ENCODE measurements around the gene NRAP.

The NRAP gene

GRCh38 chr10:113663908-113664307, at the start of gene NRAP:
TSS of gene NRAP (minus strand) at chr10:113664041. CDS start at chr10:113663882, 159 bp downstream.
- no peak for DNase-seq (ENCODE audit: low spot score)

GRCh38 chr10:113713640-113713982, 49.8 kb upstream of the NRAP start:
- DNase-seq (ENCODE audit: low spot score): no peak

GRCh38 chr10:113712755-113713639, 49.2 kb upstream of the NRAP start:
- no peak for DNase-seq (ENCODE audit: low spot score)

- no peak for DNase-seq (ENCODE audit: low spot score)
These were observed 48.2 kb upstream of the NRAP start for GRCh38 chr10:113712024-113712423.

- no peak for DNase-seq (ENCODE audit: low spot score)
These were observed 47.3 kb upstream of the NRAP start for GRCh38 chr10:113711142-113711541.

DNA sequence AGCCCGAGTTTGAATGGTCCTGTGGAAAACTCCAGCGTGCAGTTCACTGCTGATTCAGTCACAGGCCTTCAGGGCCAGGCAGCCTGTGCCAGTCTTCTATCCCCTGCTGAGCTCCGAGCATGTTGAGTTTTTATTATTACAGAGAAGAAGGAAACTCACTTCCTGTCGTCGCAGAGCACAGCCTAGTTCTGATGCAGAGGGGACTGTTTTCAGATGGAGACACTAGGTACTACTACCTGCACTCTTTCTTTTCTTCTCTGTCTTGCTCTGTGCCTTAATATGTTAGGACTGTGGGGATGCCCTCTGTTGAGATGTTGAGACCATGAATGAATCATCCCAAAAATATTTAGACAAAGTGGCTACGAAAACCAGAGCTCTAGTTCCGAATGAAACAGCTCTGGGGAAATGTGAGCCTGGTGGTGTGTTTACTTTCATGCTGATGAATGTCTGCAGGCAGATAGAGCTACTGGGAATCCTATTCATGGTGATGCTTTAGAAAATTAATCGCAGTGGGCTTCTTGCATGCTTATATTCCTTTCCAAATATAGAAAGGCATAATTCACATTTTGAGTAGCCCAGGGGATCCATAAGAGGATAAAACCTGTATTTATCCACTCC, 45.5 kb upstream of the NRAP start:
- DNase-seq (ENCODE audit: low spot score): no peak

GRCh38 chr10:113708640-113709039, 44.8 kb upstream of the NRAP start:
- no peak for DNase-seq (ENCODE audit: low spot score)

DNA sequence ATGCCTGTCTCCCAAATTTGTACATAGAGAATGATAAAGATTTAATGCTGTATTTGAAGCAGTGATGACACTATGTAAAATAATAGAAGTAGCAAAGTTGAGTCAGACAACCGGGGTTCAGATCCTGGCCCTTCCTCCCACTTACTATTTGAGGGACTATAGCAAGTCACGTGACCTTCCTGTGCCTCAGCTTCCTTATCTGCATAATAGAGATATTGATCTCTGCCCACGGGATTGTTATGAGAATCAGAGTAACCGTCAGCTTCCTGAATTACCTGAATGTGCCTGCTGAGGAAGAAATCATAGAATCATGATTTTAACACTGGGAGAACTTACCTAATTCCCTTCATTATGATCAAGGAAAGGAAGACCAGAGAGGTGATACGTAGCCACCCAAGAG, 42.8 kb upstream of the NRAP start:
- no peak for DNase-seq (ENCODE audit: low spot score)

DNA sequence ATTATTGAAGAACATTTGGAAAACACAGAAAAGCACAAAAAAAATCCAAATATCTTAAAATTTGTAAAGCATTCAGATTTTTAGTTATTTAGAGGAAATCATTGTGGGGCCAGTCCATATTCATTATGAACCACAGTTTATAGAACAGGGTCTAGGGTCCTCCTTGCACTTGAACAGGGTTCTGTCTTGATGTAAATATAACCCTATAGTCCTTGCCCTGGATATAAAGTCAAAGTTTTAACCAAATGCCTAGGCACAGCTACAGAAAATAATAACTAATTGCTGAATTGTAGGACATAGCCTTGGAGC, 41.5 kb upstream of the NRAP start:
- no peak for DNase-seq (ENCODE audit: low spot score)

DNA sequence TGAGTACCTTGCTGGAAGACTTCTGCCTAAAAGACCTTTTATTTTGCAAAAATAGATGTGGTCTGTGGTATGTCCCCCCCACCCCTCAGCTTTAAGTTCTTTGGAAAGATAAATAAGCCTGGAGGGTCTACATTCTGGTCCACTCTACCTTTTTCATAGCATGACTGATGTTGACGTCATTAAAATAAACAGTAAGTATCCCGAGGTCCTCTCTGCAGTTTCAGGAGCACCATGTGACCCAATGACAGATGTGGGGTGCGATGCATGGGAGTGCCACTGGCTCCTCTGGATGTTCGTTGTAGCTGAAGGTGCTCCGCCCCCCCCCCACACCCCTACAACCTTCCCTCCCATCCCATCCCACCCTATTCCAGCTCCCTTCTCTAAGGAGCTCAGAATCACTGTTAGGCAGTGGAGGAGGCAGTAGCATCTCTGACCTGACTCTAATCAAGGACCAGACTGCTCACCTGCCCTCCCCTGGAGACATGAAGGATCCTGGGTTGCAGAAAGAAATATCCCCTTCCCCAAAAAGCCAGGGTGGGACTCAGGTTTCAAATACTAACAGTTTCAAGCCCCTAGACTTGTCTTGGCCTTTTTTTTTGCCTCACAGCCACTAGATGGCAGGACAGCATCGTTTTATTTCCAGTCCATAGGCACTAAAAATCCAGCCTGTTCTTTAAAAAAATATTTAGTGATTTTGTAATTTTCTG, 40.9 kb upstream of the NRAP start:
- DNase-seq (ENCODE audit: low spot score): peak; percentile 42

- no peak for DNase-seq (ENCODE audit: low spot score)
These were observed 33.8 kb upstream of the NRAP start for GRCh38 chr10:113697595-113697994.

- no peak for DNase-seq (ENCODE audit: low spot score)
These were observed 31.9 kb upstream of the NRAP start for GRCh38 chr10:113695691-113696090.

DNA sequence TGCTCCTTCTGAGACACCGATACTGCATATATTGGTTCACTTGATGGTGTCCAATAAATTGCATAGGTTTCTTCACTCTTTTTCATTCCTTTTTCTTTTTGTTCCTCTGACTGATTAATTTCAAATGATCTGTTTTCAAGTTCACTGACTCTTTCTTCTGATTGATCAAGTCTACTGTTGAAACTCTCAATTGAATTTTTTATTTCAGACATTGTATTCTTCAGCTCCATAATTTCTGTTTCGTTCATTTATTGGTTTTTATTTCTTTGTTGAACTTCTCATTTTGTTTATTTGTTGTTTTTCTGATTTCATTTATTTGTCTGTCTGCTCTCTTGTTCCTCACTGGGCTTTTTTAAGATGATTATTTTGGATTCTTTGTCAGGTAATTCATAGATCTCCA, 29.5 kb upstream of the NRAP start:
- DNase-seq (ENCODE audit: low spot score): no peak

DNA sequence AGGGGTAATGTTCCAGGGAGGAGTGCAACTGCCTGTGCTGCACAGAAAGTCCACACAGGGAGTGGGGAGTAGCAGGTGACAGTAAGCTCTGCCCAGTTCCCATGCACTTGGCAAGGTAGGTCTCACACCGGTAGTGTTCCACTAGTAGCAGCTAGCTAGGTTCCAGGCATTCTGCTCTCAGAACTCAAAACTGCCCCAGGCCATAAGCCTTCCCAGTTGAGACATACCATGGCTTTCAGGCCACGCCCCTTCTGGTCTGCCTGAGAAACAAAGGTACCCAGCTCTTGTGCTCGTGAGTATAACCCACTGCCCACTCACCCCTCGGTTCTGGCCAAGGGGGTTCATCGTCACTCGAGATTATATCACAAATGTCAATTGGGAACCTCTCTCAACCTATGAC, 28.4 kb upstream of the NRAP start:
- DNase-seq (ENCODE audit: low spot score): no peak

- no peak for DNase-seq (ENCODE audit: low spot score)
These were observed 27.5 kb upstream of the NRAP start for GRCh38 chr10:113691381-113691780.

GRCh38 chr10:113690749-113691148, 26.9 kb upstream of the NRAP start:
- DNase-seq (ENCODE audit: low spot score): no peak

DNA sequence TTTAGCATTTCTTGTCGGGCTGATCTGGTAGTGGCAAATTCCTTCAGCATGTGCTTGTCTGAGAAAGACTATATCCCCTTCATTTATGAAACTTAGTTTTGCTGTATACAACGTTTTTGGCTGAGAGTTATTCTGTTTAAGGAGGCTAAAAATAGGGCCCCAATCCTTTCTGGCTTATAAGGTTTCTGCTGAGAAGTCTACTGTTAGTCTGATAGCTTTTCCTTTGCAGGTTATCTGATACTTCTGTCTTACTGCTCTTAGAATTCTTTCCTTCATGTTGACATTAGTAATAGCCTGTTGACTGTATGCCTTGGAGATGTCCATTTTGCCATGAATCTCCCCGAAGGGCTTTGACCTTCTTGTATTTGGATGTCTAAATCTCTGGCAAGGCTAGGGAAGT, 25.7 kb upstream of the NRAP start:
- DNase-seq (ENCODE audit: low spot score): no peak

DNA sequence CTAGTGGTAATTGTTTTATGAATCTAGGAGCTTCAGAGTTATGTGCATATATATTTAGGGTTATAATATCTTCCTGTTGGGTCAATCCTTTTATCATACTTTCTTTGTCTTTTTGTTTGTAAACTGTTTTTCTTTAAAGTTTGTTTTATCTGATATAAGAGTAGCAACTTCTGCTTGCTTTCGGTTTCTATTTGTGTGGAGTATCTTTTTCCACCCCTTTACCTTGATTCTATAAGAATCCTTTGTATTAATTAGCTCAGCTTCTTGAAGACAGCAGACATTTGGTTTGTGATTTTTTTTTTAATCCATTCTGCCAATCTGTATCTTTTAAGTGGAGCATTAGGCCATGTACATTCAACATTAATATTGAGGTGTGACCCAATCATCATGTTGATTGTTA, 25.2 kb upstream of the NRAP start:
- no peak for DNase-seq (ENCODE audit: low spot score)

- no peak for DNase-seq (ENCODE audit: low spot score)
These were observed 23.2 kb upstream of the NRAP start for GRCh38 chr10:113687037-113687436.

- DNase-seq (ENCODE audit: low spot score): no peak
These were observed 22.2 kb upstream of the NRAP start for GRCh38 chr10:113686028-113686427.

DNA sequence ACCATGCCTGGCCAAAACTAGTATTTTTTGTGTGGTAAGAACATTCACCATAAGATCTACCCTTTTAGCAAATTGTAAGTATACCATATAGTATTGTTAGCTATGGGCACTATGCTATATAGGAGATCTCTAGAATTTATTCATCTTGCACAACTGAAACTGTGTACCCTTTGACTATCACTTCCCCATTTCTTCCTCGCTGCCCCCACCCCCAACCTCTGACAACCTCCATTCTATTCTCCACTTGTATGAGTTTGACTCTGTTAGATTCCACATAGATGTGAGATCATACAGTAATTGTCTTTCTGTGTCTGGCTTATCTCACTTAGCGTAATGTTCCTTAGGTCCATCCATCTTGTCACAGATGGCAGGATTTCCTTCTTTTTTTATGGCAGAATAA, 19.5 kb upstream of the NRAP start:
- no peak for DNase-seq (ENCODE audit: low spot score)

DNA sequence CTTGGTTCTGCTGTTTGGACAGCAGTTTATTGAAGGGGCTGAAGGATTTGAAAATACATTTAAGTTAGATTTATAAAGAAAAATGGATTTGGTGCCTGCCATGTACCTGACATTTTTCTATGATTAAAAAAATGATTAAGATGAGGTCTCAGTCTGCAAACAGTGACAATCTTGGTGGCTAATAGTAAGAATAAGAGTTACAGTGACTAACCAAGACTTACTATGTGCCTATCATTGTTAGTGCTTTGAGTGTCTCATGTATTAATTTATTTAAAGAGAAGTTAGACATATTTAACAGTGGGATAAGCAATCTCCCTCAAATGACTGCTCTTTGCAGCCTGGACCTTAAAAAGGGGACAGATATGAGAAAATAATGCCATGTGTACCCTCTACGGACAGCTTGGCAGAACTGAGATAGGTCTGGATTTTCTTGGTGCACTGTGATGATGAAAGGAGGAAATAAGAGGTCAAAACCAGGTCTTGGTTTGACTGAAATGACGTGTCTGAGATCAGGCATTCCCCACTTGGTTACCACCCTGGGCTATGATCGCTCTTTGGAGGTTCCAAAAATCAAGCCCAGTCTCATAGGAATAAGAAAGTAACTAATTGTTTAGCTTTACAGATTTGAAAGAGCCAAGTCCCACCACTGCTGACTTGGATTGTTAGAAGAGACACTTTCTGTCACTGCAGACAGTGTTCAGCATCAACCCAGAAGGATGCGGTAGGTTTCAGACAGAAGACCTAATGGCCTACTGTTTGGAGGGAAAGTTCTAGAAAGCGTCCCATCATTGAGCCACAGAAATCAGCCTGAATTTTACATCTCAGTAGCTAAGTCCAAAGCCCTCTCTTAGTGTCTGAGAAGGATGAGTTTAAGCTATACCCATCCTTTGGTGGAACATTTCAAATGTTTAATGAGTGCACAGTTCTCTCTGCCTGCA, 18.0 kb upstream of the NRAP start:
- no peak for DNase-seq (ENCODE audit: low spot score)

All from RKO (cell line).